ENCODE results near the gene MFAP5. TPM values are rescaled to one million over a fixed set of nuclear protein-coding genes. Genes with fewer than 3 reads are reported as not detected.

MFAP5 gene
- total and polyA plus RNA-seq, 8 donors = 0.35 to 12.0 (median 1.1) TPM

- DNase-seq (peak in 1 of 4 donors; percentile 21), ATAC-seq (no peak)
- H3K36me3 ChIP-seq = no peaks in the 10 kb centered on the region
- H3K9me3 ChIP-seq = no peaks in the 10 kb centered on the region
- H3K4me1 ChIP-seq = peaks cover 0 to 11% of the 10 kb centered on the region in 2 donors
- no peaks in the 10 kb centered on the region for H3K27me3 ChIP-seq
- intact Hi-C loops (cut with DNase I) = loop anchor here in 1 of 2 donors (10.0 kb wide), 2 partner anchors 198 to 358 kb away; no protein-coding TSS in a partner anchor
- TF ChIP-seq CTCF (IDR thresholded peaks at IDR 0.05) = no peak
- no peak overlapping the region for H3K27ac ChIP-seq
- H3K4me3 ChIP-seq = no peak overlapping the region
Observed at GRCh38 chr12:8676651-8677050, 14.0 kb upstream of the MFAP5 start.

GRCh38 chr12:8675591-8676036 lies 13.0 kb upstream of the MFAP5 start:
- no peak for TF ChIP-seq CTCF (IDR thresholded peaks at IDR 0.05)

GRCh38 chr12:8672381-8672780 lies 9.8 kb upstream of the MFAP5 start:
- ATAC-seq = no peak
- H3K4me1 ChIP-seq = peaks cover 0 to 16% of the 10 kb centered on the region in 2 donors
- no peak overlapping the region for H3K27ac ChIP-seq
- DNase-seq = no peak
- H3K9me3 ChIP-seq = no peaks in the 10 kb centered on the region
- no peaks in the 10 kb centered on the region for H3K36me3 ChIP-seq
- intact Hi-C loops (cut with DNase I) = loop anchor here in 1 of 2 donors (10.0 kb wide), 2 partner anchors 202 to 362 kb away; no protein-coding TSS in a partner anchor
- H3K27me3 ChIP-seq = no peaks in the 10 kb centered on the region
- H3K4me3 ChIP-seq = no peak overlapping the region
- no peak for TF ChIP-seq CTCF (IDR thresholded peaks at IDR 0.05)

More at GRCh38 chr12:8675591-8676036, 13.0 kb upstream of the MFAP5 start:
- H3K27me3 ChIP-seq = no peaks in the 10 kb centered on the region
- H3K9me3 ChIP-seq = no peaks in the 10 kb centered on the region
- H3K27ac ChIP-seq = peak overlapping the region in 1 of 2 donors; percentile 50
- peaks cover 0 to 11% of the 10 kb centered on the region in 2 donors for H3K4me1 ChIP-seq
- DNase-seq (no peak), ATAC-seq (no peak)
- H3K4me3 ChIP-seq = no peak overlapping the region
- intact Hi-C loops (cut with DNase I) = loop anchor here in 1 of 2 donors (10.0 kb wide), 2 partner anchors 199 to 359 kb away; no protein-coding TSS in a partner anchor
- H3K36me3 ChIP-seq = no peaks in the 10 kb centered on the region

GRCh38 chr12:8668441-8668840 lies 5.8 kb upstream of the MFAP5 start:
- no peak overlapping the region for H3K27ac ChIP-seq
- H3K27me3 ChIP-seq = no peaks in the 10 kb centered on the region
- intact Hi-C loops (cut with DNase I) = no loop called here
- H3K36me3 ChIP-seq = no peaks in the 10 kb centered on the region
- DNase-seq (no peak), ATAC-seq (no peak)
- TF ChIP-seq CTCF (IDR thresholded peaks at IDR 0.05) = no peak
- H3K9me3 ChIP-seq = no peaks in the 10 kb centered on the region
- H3K4me1 ChIP-seq = peaks cover 0 to 5% of the 10 kb centered on the region in 2 donors
- no peak overlapping the region for H3K4me3 ChIP-seq

- no peak for TF ChIP-seq CTCF (IDR thresholded peaks at IDR 0.05)
- H3K4me1 ChIP-seq = peaks cover 0 to 5% of the 10 kb centered on the region in 2 donors
- H3K9me3 ChIP-seq = no peaks in the 10 kb centered on the region
- H3K27me3 ChIP-seq = no peaks in the 10 kb centered on the region
- intact Hi-C loops (cut with DNase I) = no loop called here
- DNase-seq = no peak
- no peak for ATAC-seq
- no peaks in the 10 kb centered on the region for H3K36me3 ChIP-seq
- H3K27ac ChIP-seq = no peak overlapping the region
- H3K4me3 ChIP-seq = no peak overlapping the region
Observed at GRCh38 chr12:8667270-8667669, 4.6 kb upstream of the MFAP5 start.
